ENCODE results near the gene DOCK3. TPM values are rescaled to one million over a fixed set of nuclear protein-coding genes. Genes with fewer than 3 reads are reported as not detected.

Gene DOCK3
- total RNA-seq, 1 experiment from 2014 or later = 5.6 TPM

DNA sequence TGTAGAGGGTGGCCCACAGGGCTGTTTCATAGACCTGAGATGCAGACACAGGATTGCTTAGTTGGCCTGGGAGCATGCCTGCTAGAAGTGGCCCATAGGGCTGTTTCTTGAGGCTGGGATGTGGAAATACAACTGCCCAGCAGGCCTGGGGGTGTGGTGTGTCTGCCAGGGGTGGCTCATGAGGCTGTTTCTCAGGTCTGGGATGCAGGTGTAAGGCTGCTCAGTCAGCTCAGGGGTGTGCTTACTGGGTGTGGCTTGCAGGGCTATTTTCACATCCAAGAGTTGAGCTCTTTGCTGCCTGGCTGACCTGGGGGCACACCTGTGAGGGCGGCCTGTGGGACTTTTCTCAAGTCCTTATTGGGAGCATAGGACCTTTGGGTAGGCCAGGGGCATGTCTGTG is 131.3 kb downstream of the DOCK3 start:
- DNase-seq (ENCODE audit: low spot score) (no peak), ATAC-seq (no peak)
- Mint-ChIP-seq H3K9me3 (peaks cover 48% of the 10 kb centered on the region), H3K36me3 (peaks cover 33% of the 10 kb centered on the region), H3K27ac (peak overlapping the region; percentile 72), H3K4me3 (no peak overlapping the region), H3K27me3 (ENCODE audit: low read depth) (peaks cover 4% of the 10 kb centered on the region; the same call in 1 of the 2 replicates), H3K4me1 (peaks cover 15% of the 10 kb centered on the region)
- POLR2A ChIA-PET = no interaction called here
- CTCF ChIA-PET = no interaction called here
- TF ChIP-seq CREM (CRISPR knock-in tag; IDR thresholded peaks at IDR 0.05) (no peak), ETV6 (CRISPR knock-in tag; IDR thresholded peaks at IDR 0.05) (no peak), EMX1 (CRISPR knock-in tag; IDR thresholded peaks at IDR 0.05) (no peak), IRF2 (CRISPR knock-in tag; IDR thresholded peaks at IDR 0.05; ENCODE audit: borderline replicate concordance, low read depth) (no peak), OVOL2 (CRISPR knock-in tag; IDR thresholded peaks at IDR 0.05; ENCODE audit: borderline replicate concordance) (no peak), TEAD1 (CRISPR knock-in tag; IDR thresholded peaks at IDR 0.05) (no peak)
- TF ChIP-seq, protein P1, sequence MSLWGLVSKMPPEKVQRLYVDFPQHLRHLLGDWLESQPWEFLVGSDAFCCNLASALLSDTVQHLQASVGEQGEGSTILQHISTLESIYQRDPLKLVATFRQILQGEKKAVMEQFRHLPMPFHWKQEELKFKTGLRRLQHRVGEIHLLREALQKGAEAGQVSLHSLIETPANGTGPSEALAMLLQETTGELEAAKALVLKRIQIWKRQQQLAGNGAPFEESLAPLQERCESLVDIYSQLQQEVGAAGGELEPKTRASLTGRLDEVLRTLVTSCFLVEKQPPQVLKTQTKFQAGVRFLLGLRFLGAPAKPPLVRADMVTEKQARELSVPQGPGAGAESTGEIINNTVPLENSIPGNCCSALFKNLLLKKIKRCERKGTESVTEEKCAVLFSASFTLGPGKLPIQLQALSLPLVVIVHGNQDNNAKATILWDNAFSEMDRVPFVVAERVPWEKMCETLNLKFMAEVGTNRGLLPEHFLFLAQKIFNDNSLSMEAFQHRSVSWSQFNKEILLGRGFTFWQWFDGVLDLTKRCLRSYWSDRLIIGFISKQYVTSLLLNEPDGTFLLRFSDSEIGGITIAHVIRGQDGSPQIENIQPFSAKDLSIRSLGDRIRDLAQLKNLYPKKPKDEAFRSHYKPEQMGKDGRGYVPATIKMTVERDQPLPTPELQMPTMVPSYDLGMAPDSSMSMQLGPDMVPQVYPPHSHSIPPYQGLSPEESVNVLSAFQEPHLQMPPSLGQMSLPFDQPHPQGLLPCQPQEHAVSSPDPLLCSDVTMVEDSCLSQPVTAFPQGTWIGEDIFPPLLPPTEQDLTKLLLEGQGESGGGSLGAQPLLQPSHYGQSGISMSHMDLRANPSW (CRISPR knock-in tag; conservative IDR thresholded peaks at IDR 0.05; ENCODE audit: low read depth) = no peak
- TF ChIP-seq, protein P2, sequence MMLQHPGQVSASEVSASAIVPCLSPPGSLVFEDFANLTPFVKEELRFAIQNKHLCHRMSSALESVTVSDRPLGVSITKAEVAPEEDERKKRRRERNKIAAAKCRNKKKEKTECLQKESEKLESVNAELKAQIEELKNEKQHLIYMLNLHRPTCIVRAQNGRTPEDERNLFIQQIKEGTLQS (CRISPR knock-in tag; conservative IDR thresholded peaks at IDR 0.05) = no peak
- TF ChIP-seq, protein P3, sequence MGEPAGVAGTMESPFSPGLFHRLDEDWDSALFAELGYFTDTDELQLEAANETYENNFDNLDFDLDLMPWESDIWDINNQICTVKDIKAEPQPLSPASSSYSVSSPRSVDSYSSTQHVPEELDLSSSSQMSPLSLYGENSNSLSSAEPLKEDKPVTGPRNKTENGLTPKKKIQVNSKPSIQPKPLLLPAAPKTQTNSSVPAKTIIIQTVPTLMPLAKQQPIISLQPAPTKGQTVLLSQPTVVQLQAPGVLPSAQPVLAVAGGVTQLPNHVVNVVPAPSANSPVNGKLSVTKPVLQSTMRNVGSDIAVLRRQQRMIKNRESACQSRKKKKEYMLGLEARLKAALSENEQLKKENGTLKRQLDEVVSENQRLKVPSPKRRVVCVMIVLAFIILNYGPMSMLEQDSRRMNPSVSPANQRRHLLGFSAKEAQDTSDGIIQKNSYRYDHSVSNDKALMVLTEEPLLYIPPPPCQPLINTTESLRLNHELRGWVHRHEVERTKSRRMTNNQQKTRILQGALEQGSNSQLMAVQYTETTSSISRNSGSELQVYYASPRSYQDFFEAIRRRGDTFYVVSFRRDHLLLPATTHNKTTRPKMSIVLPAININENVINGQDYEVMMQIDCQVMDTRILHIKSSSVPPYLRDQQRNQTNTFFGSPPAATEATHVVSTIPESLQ (CRISPR knock-in tag; IDR thresholded peaks at IDR 0.05) = no peak
- TF ChIP-seq, protein P4, sequence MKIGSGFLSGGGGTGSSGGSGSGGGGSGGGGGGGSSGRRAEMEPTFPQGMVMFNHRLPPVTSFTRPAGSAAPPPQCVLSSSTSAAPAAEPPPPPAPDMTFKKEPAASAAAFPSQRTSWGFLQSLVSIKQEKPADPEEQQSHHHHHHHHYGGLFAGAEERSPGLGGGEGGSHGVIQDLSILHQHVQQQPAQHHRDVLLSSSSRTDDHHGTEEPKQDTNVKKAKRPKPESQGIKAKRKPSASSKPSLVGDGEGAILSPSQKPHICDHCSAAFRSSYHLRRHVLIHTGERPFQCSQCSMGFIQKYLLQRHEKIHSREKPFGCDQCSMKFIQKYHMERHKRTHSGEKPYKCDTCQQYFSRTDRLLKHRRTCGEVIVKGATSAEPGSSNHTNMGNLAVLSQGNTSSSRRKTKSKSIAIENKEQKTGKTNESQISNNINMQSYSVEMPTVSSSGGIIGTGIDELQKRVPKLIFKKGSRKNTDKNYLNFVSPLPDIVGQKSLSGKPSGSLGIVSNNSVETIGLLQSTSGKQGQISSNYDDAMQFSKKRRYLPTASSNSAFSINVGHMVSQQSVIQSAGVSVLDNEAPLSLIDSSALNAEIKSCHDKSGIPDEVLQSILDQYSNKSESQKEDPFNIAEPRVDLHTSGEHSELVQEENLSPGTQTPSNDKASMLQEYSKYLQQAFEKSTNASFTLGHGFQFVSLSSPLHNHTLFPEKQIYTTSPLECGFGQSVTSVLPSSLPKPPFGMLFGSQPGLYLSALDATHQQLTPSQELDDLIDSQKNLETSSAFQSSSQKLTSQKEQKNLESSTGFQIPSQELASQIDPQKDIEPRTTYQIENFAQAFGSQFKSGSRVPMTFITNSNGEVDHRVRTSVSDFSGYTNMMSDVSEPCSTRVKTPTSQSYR (CRISPR knock-in tag; IDR thresholded peaks at IDR 0.05) = no peak
- TF ChIP-seq, protein P5, sequence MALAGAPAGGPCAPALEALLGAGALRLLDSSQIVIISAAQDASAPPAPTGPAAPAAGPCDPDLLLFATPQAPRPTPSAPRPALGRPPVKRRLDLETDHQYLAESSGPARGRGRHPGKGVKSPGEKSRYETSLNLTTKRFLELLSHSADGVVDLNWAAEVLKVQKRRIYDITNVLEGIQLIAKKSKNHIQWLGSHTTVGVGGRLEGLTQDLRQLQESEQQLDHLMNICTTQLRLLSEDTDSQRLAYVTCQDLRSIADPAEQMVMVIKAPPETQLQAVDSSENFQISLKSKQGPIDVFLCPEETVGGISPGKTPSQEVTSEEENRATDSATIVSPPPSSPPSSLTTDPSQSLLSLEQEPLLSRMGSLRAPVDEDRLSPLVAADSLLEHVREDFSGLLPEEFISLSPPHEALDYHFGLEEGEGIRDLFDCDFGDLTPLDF (CRISPR knock-in tag; IDR thresholded peaks at IDR 0.05) = no peak

DNA sequence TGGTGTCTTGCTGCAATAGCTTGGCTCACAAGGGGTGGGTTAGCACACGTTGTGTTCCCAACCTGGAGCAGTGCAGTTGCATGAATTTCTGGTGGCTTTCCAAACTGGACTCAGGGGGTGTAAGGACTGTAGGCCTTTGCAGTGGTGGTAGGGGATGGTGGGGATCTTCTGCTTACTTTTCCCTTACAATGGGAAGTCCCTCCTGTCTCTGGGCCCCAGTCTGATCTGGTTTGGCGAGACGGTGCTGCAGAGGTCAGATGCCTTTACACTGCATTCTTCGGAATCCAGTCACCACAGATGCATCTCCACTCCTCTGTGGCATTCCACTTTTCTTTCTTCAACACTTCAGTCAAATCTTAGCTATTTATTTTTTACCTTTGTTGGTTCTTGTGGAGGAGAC is 132.1 kb downstream of the DOCK3 start:
- POLR2A ChIA-PET = no interaction called here
- DNase-seq (ENCODE audit: low spot score) = peak; percentile 36
- Mint-ChIP-seq H3K9me3 (peaks cover 40% of the 10 kb centered on the region), H3K36me3 (peaks cover 26% of the 10 kb centered on the region), H3K27me3 (ENCODE audit: low read depth) (peaks cover 4% of the 10 kb centered on the region; the same call in 1 of the 2 replicates), H3K4me3 (no peak overlapping the region), H3K27ac (peak overlapping the region; percentile 72), H3K4me1 (peaks cover 16% of the 10 kb centered on the region)
- CTCF ChIA-PET = interaction anchor here (0.9 to 1.1 kb wide), 3 partner anchors 22 to 565 kb away, joined by 3 read pairs; no protein-coding TSS in a partner anchor
- ATAC-seq = peak; percentile 85
- TF ChIP-seq KAT7 (CRISPR knock-in tag; IDR thresholded peaks at IDR 0.05; ENCODE audit: borderline replicate concordance) (no peak), ZNF317 (CRISPR knock-in tag; IDR thresholded peaks at IDR 0.05; ENCODE audit: borderline replicate concordance, low read depth) (no peak), HMGA2 (CRISPR knock-in tag; IDR thresholded peaks at IDR 0.05) (no peak), ZNF396 (CRISPR knock-in tag; IDR thresholded peaks at IDR 0.05; ENCODE audit: borderline replicate concordance) (no peak), NR1H2 (CRISPR knock-in tag; IDR thresholded peaks at IDR 0.05) (no peak)
- TF ChIP-seq, protein P6, sequence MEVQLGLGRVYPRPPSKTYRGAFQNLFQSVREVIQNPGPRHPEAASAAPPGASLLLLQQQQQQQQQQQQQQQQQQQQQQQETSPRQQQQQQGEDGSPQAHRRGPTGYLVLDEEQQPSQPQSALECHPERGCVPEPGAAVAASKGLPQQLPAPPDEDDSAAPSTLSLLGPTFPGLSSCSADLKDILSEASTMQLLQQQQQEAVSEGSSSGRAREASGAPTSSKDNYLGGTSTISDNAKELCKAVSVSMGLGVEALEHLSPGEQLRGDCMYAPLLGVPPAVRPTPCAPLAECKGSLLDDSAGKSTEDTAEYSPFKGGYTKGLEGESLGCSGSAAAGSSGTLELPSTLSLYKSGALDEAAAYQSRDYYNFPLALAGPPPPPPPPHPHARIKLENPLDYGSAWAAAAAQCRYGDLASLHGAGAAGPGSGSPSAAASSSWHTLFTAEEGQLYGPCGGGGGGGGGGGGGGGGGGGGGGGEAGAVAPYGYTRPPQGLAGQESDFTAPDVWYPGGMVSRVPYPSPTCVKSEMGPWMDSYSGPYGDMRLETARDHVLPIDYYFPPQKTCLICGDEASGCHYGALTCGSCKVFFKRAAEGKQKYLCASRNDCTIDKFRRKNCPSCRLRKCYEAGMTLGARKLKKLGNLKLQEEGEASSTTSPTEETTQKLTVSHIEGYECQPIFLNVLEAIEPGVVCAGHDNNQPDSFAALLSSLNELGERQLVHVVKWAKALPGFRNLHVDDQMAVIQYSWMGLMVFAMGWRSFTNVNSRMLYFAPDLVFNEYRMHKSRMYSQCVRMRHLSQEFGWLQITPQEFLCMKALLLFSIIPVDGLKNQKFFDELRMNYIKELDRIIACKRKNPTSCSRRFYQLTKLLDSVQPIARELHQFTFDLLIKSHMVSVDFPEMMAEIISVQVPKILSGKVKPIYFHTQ (CRISPR knock-in tag; IDR thresholded peaks at IDR 0.05) = no peak
- TF ChIP-seq, protein P7, sequence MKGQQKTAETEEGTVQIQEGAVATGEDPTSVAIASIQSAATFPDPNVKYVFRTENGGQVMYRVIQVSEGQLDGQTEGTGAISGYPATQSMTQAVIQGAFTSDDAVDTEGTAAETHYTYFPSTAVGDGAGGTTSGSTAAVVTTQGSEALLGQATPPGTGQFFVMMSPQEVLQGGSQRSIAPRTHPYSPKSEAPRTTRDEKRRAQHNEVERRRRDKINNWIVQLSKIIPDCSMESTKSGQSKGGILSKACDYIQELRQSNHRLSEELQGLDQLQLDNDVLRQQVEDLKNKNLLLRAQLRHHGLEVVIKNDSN (CRISPR knock-in tag; IDR thresholded peaks at IDR 0.05) = no peak
- TF ChIP-seq, protein P8, sequence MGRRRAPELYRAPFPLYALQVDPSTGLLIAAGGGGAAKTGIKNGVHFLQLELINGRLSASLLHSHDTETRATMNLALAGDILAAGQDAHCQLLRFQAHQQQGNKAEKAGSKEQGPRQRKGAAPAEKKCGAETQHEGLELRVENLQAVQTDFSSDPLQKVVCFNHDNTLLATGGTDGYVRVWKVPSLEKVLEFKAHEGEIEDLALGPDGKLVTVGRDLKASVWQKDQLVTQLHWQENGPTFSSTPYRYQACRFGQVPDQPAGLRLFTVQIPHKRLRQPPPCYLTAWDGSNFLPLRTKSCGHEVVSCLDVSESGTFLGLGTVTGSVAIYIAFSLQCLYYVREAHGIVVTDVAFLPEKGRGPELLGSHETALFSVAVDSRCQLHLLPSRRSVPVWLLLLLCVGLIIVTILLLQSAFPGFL (CRISPR knock-in tag; IDR thresholded peaks at IDR 0.05; ENCODE audit: borderline replicate concordance) = no peak

Data from WTC11 (cell line).